Sigmoid colon (tissue), 7 donors: ENCODE results near the gene SURF1. TPM values are rescaled to one million over a fixed set of nuclear protein-coding genes. Genes with fewer than 3 reads are reported as not detected.
"Not testable (repeated sequence)": the region's sequence is repeated elsewhere in the genome, so short reads cannot be mapped to it uniquely, and the experiment has no call there.

Source experiments
- DNase-seq: peaks from one replicate; pipeline ENCODE4 v3.0.0-alpha.2; 2019
- H3K27ac ChIP-seq, 4 donors: fragments of 200-600 bp; sonication (generic); one replicate each; pipeline ENCODE4 v1.5.1; 2016 to 2019; ENCODE audit warnings: mild to moderate bottlenecking in 1 of 4
- H3K27me3 ChIP-seq, 3 donors: fragments of 200-600 bp; sonication (generic); one replicate each; pipeline ENCODE4 v1.5.1; 2019; ENCODE audit warnings: mild to moderate bottlenecking in 1 of 3
- H3K36me3 ChIP-seq, 4 donors: fragments of 200-600 bp; sonication (generic); one replicate each; pipeline ENCODE4 v1.5.1; 2016 to 2019
- H3K4me1 ChIP-seq, 4 donors: fragments of 200-600 bp; sonication (generic); one replicate each; pipeline ENCODE4 v1.5.1; 2017 to 2019
- H3K4me3 ChIP-seq, 4 donors: fragments of 200-600 bp; sonication (generic); one replicate each; pipeline ENCODE4 v1.5.1; 2017 to 2019; ENCODE audit warnings: mild to moderate bottlenecking in 2 of 4, moderate library complexity in 1 of 4
- H3K9me3 ChIP-seq, 4 donors: fragments of 200-600 bp in 3 of 4; sonication (generic) in 3 of 4; one replicate each; pipeline versions ENCODE4 v1.5.1 to v1.6.1; 2013 to 2019
- CTCF ChIP-seq, 4 experiments: fragments of 450-650 bp in 3 of 4; fragments of 200-600 bp in 1 of 4; IDR thresholded peaks; one replicate each; pipeline ENCODE4 v1.5.1; 2016 to 2019; ENCODE audit warnings: antibody characterized with exemption in 4 of 4, mild to moderate bottlenecking in 3 of 4, moderate library complexity in 2 of 4
- EP300 ChIP-seq, 4 donors: sonication (generic); formaldehyde crosslinking; IDR thresholded peaks; one replicate each; pipeline ENCODE4 v1.6.1; 2017; ENCODE audit warnings: antibody characterized with exemption in 4 of 4
- POLR2A ChIP-seq, 2 donors: fragments of 450-650 bp; IDR thresholded peaks; one replicate each; pipeline ENCODE4 v1.6.1; 2016; ENCODE audit warnings: antibody characterized with exemption in 2 of 2, mild to moderate bottlenecking in 2 of 2, moderate library complexity in 2 of 2
- POLR2AphosphoS5 ChIP-seq, 4 donors: sonication (generic); formaldehyde crosslinking; IDR thresholded peaks; one replicate each; pipeline ENCODE4 v1.6.1; 2017; ENCODE audit warnings: antibody characterized with exemption in 4 of 4
- WGBS, 2 donors: extraction: QIAGEN DNeasy Blood & Tissue Kit; methylation state at CpG; one replicate each; pipeline ENCODE4 v1.1.7; 2013; 5-methylcytosine and 5-hydroxymethylcytosine counted together
- intact Hi-C: fragments of 100-400 bp; cut with DNase I; formaldehyde crosslinking; loops from one replicate; pipeline ENCODE4 v1.15.1; 2023
- polyA plus RNA-seq, 3 donors: library from polyadenylated mRNA; stranded (reverse); fragments of 200-250 nt; gene quantifications; one replicate each; pipeline ENCODE4 v1.2.3, GENCODE V29; 2013
- total RNA-seq, 4 donors: library from RNA; depleted of rRNA; stranded (reverse); fragments of >200 nt; gene quantifications; one replicate each; pipeline ENCODE4 v1.1.0, GENCODE V29; 2016
- donor health status: healthy with polysubstance abuse.
- donor health status: Bipolar disorder and iron deficiency.
- donor health status: healthy.

SURF1 gene
- total and polyA plus RNA-seq, 7 donors, result 33.8 to 98.7 (median 59.0) TPM

- intact Hi-C loops, result no loop called here
- H3K36me3 ChIP-seq, result no peaks in the 10 kb centered on the region
- H3K4me1 ChIP-seq, result no peaks in the 10 kb centered on the region
- H3K27me3 ChIP-seq, result no peaks in the 10 kb centered on the region
- WGBS, 2 donors, result 86 to 87% methylated on average over 13 of the region's 13 CpGs
- TF ChIP-seq EP300 (IDR thresholded peaks at IDR 0.05) (no peak), CTCF (IDR thresholded peaks at IDR 0.05) (no peak), POLR2AphosphoS5 (IDR thresholded peaks at IDR 0.05) (no peak), POLR2A (IDR thresholded peaks at IDR 0.05) (no peak)
- no peak overlapping the region for H3K27ac ChIP-seq
- H3K4me3 ChIP-seq, result no peak overlapping the region
- DNase-seq, result peak; percentile 41
- no peaks in the 10 kb centered on the region for H3K9me3 ChIP-seq
These were observed 35.8 kb downstream of the SURF1 start for GRCh38 chr9:133320421-133320881.

GRCh38 chr9:133317551-133317950 is 38.7 kb downstream of the SURF1 start:
- H3K27me3 ChIP-seq, H3K4me3 ChIP-seq, H3K4me1 ChIP-seq, H3K9me3 ChIP-seq, intact Hi-C loops, H3K36me3 ChIP-seq, H3K27ac ChIP-seq: not testable (repeated sequence)
- WGBS, 2 donors, result 85 to 87% methylated on average over 13 of the region's 13 CpGs
- peak; percentile 39 for DNase-seq

GRCh38 chr9:133315997-133316396 is 40.3 kb downstream of the SURF1 start:
- H3K9me3 ChIP-seq, result no peaks in the 10 kb centered on the region
- TF ChIP-seq CTCF (IDR thresholded peaks at IDR 0.05) (no peak), POLR2A (IDR thresholded peaks at IDR 0.05) (no peak), EP300 (IDR thresholded peaks at IDR 0.05) (no peak), POLR2AphosphoS5 (IDR thresholded peaks at IDR 0.05) (no peak)
- H3K4me3 ChIP-seq, result no peak overlapping the region
- no peak for DNase-seq
- no peaks in the 10 kb centered on the region for H3K36me3 ChIP-seq
- no peaks in the 10 kb centered on the region for H3K27me3 ChIP-seq
- H3K4me1 ChIP-seq, result no peaks in the 10 kb centered on the region
- 89 to 91% methylated on average over 2 of the region's 2 CpGs for WGBS, 2 donors
- no peak overlapping the region for H3K27ac ChIP-seq
- intact Hi-C loops, result no loop called here

- WGBS, 2 donors, result 89 to 90% methylated on average over 6 of the region's 6 CpGs
- no peaks in the 10 kb centered on the region for H3K4me1 ChIP-seq
- peaks cover 0 to 3% (median 0%) of the 10 kb centered on the region in 3 donors for H3K27me3 ChIP-seq
- H3K4me3 ChIP-seq, result no peak overlapping the region
- H3K27ac ChIP-seq, result no peak overlapping the region
- H3K36me3 ChIP-seq, result no peaks in the 10 kb centered on the region
- DNase-seq, result no peak
- H3K9me3 ChIP-seq, result no peaks in the 10 kb centered on the region
- TF ChIP-seq CTCF (IDR thresholded peaks at IDR 0.05) (no peak), EP300 (IDR thresholded peaks at IDR 0.05) (no peak), POLR2AphosphoS5 (IDR thresholded peaks at IDR 0.05) (no peak), POLR2A (IDR thresholded peaks at IDR 0.05) (no peak)
- intact Hi-C loops, result no loop called here
These were observed 46.7 kb downstream of the SURF1 start for GRCh38 chr9:133309608-133310007.

GRCh38 chr9:133307301-133307700 is 49.0 kb downstream of the SURF1 start:
- 82 to 85% methylated on average over 16 of the region's 16 CpGs for WGBS, 2 donors
- Histone ChIP-seq H3K27ac (no peak overlapping the region), H3K27me3 (peaks cover 0 to 7% (median 0%) of the 10 kb centered on the region in 3 donors), H3K4me1 (no peaks in the 10 kb centered on the region), H3K4me3 (no peak overlapping the region), H3K9me3 (no peaks in the 10 kb centered on the region), H3K36me3 (no peaks in the 10 kb centered on the region)
- no peak for DNase-seq
- TF ChIP-seq POLR2AphosphoS5 (IDR thresholded peaks at IDR 0.05), result no peak
- TF ChIP-seq EP300 (IDR thresholded peaks at IDR 0.05), result no peak
- no peak for TF ChIP-seq CTCF (IDR thresholded peaks at IDR 0.05)
- no peak for TF ChIP-seq POLR2A (IDR thresholded peaks at IDR 0.05)
- intact Hi-C loops, result no loop called here
